Measurements from ENCODE around the gene SSBP4.

Gene SSBP4

GRCh38 chr19:18419195-18419698, at the start of gene SSBP4:
Gene SSBP4 (plus strand): TSS chr19:18419398. CDS start chr19:18419649, 251 bp downstream.
- TF ChIP-seq EGR1 (IDR thresholded peaks at IDR 0.05): 0 out of 2 replicates have a peak, but pooled peaks have one; percentile 37
- peak; percentile 17; the same call in 1 of the 2 replicates for TF ChIP-seq YY1 (IDR thresholded peaks at IDR 0.05; ENCODE audit: low read depth)
- TF ChIP-seq CEBPB (IDR thresholded peaks at IDR 0.05): no peak
- TF ChIP-seq CREB1 (IDR thresholded peaks at IDR 0.05; ENCODE audit: low read depth): no peak
- peak; percentile 61; the same call in 1 of the 2 replicates for TF ChIP-seq TAF1 (IDR thresholded peaks at IDR 0.05; ENCODE audit: low read depth)
- TF ChIP-seq ZBTB7A (IDR thresholded peaks at IDR 0.05; ENCODE audit: low read depth): no peak
- TF ChIP-seq EP300 (IDR thresholded peaks at IDR 0.05; ENCODE audit: borderline replicate concordance): peak; percentile 87
- peak; percentile 9; the same call in 1 of the 2 replicates for TF ChIP-seq RAD21 (IDR thresholded peaks at IDR 0.05; ENCODE audit: low read depth)
- TF ChIP-seq MAX (IDR thresholded peaks at IDR 0.05): peak; percentile 57; the same call in 1 of the 2 replicates
- 0 out of 2 replicates have a peak, but pooled peaks have one; percentile 42 for TF ChIP-seq TCF12 (IDR thresholded peaks at IDR 0.05; ENCODE audit: low read depth)

GRCh38 chr19:18373407-18373891, 45.7 kb upstream of the SSBP4 start:
- no peak for TF ChIP-seq CREB1 (IDR thresholded peaks at IDR 0.05; ENCODE audit: low read depth)
- TF ChIP-seq EP300 (IDR thresholded peaks at IDR 0.05; ENCODE audit: borderline replicate concordance): no peak
- TF ChIP-seq ZBTB7A (IDR thresholded peaks at IDR 0.05; ENCODE audit: low read depth): no peak
- TF ChIP-seq MAX (IDR thresholded peaks at IDR 0.05): no peak
- TF ChIP-seq TCF12 (IDR thresholded peaks at IDR 0.05; ENCODE audit: low read depth): no peak
- TF ChIP-seq TEAD4 (IDR thresholded peaks at IDR 0.05): no peak
- no peak for TF ChIP-seq YY1 (IDR thresholded peaks at IDR 0.05; ENCODE audit: low read depth)
- TF ChIP-seq TAF1 (IDR thresholded peaks at IDR 0.05; ENCODE audit: low read depth): no peak
- no peak for TF ChIP-seq EGR1 (IDR thresholded peaks at IDR 0.05)
- no peak for TF ChIP-seq REST (IDR thresholded peaks at IDR 0.05; ENCODE audit: low read depth)
- no peak for TF ChIP-seq CEBPB (IDR thresholded peaks at IDR 0.05)
- TF ChIP-seq FOXM1 (IDR thresholded peaks at IDR 0.05; ENCODE audit: borderline replicate concordance, low read depth): no peak
- no peak for TF ChIP-seq USF1 (IDR thresholded peaks at IDR 0.05)
- TF ChIP-seq NFIC (IDR thresholded peaks at IDR 0.05): no peak
- no peak for TF ChIP-seq RAD21 (IDR thresholded peaks at IDR 0.05; ENCODE audit: low read depth)

GRCh38 chr19:18373892-18374629, 45.1 kb upstream of the SSBP4 start:
- TF ChIP-seq TCF12 (IDR thresholded peaks at IDR 0.05; ENCODE audit: low read depth): peak; percentile 96
- TF ChIP-seq YY1 (IDR thresholded peaks at IDR 0.05; ENCODE audit: low read depth): peak; percentile 53; the same call in 1 of the 2 replicates
- peak; percentile 81 for TF ChIP-seq EGR1 (IDR thresholded peaks at IDR 0.05)
- TF ChIP-seq NFIC (IDR thresholded peaks at IDR 0.05): peak; percentile 79
- peak; percentile 84 for TF ChIP-seq TEAD4 (IDR thresholded peaks at IDR 0.05)
- TF ChIP-seq FOXM1 (IDR thresholded peaks at IDR 0.05; ENCODE audit: borderline replicate concordance, low read depth): peak; percentile 84
- peak; percentile 23; the same call in 1 of the 2 replicates for TF ChIP-seq TAF1 (IDR thresholded peaks at IDR 0.05; ENCODE audit: low read depth)
- peak; percentile 15; the same call in 1 of the 2 replicates for TF ChIP-seq RAD21 (IDR thresholded peaks at IDR 0.05; ENCODE audit: low read depth)
- TF ChIP-seq ZBTB7A (IDR thresholded peaks at IDR 0.05; ENCODE audit: low read depth): peak; percentile 72; the same call in 1 of the 2 replicates
- TF ChIP-seq CEBPB (IDR thresholded peaks at IDR 0.05): no peak
- no peak for TF ChIP-seq REST (IDR thresholded peaks at IDR 0.05; ENCODE audit: low read depth)
- TF ChIP-seq USF1 (IDR thresholded peaks at IDR 0.05): peak; percentile 98
- no peak for TF ChIP-seq CREB1 (IDR thresholded peaks at IDR 0.05; ENCODE audit: low read depth)
- peak; percentile 96 for TF ChIP-seq EP300 (IDR thresholded peaks at IDR 0.05; ENCODE audit: borderline replicate concordance)
- peak; percentile 99 for TF ChIP-seq MAX (IDR thresholded peaks at IDR 0.05)

GRCh38 chr19:18377026-18377425, 42.2 kb upstream of the SSBP4 start:
- TF ChIP-seq TCF12 (IDR thresholded peaks at IDR 0.05; ENCODE audit: low read depth) (0 out of 2 replicates have a peak, but pooled peaks have one; percentile 32), CEBPB (IDR thresholded peaks at IDR 0.05) (no peak)

Measured in Ishikawa (cell line).